Right lobe of liver (tissue), 6 donors: ENCODE measurements around the gene TM9SF2. TPM values are rescaled to one million over a fixed set of nuclear protein-coding genes. Genes with fewer than 3 reads are reported as not detected.
A peak's percentile ranks its signal among the peaks of the same experiment; 100 is the strongest.

Experiments
- ATAC-seq, 4 donors: fragments of 200-7000 bp; cut with Tn5 transposase; one replicate each; pipeline ENCODE4 v1.9.1; 2020; ENCODE audit warnings: mild to moderate bottlenecking in 4 of 4, moderate library complexity in 4 of 4
- DNase-seq, 3 donors: peaks; one replicate each; pipeline ENCODE4 v3.0.0-alpha.2; 2020
- H3K27ac ChIP-seq, 3 donors: fragments of 200-600 bp; one replicate each; pipeline ENCODE4 v1.8.0; 2022
- H3K27me3 ChIP-seq, 2 donors: fragments of 200-600 bp; one replicate each; pipeline ENCODE4 v1.8.0; 2022
- H3K36me3 ChIP-seq, 4 donors: fragments of 200-600 bp; sonication (generic) in 1 of 4; one replicate each; pipeline versions ENCODE4 v1.5.1 to v1.8.0; 2017 to 2022; ENCODE audit warnings: control low read depth in 1 of 4
- H3K4me1 ChIP-seq, 4 donors: fragments of 200-600 bp; sonication (generic) in 1 of 4; one replicate each; pipeline versions ENCODE4 v1.5.1 to v1.8.0; 2017 to 2022; ENCODE audit warnings: control low read depth in 1 of 4
- H3K4me3 ChIP-seq, 3 donors: fragments of 200-600 bp; one replicate each; pipeline ENCODE4 v1.8.0; 2022
- H3K9me3 ChIP-seq, 4 donors: fragments of 200-600 bp; sonication (generic) in 1 of 4; one replicate each; pipeline versions ENCODE4 v1.5.1 to v1.8.0; 2017 to 2022; ENCODE audit warnings: control low read depth in 1 of 4
- POLR2A ChIP-seq: fragments of 450-650 bp; IDR thresholded peaks from one replicate; pipeline ENCODE4 v1.6.1; 2017; ENCODE audit warnings: antibody characterized with exemption, mild to moderate bottlenecking
- WGBS: methylation state at CpG from one replicate; pipeline ENCODE4 v1.1.6; 2018; ENCODE audit warnings: low coverage, low lambda C conversion rate; ENCODE audit not compliant: insufficient coverage; ENCODE audit errors: missing lambda C conversion rate; 5-methylcytosine and 5-hydroxymethylcytosine counted together
- intact Hi-C, 2 donors: fragments of 100-400 bp; cut with DNase I; formaldehyde crosslinking; loops; one replicate each; pipeline versions ENCODE4 v1.11.2 to v1.14.1; 2022
- total RNA-seq, 6 experiments: library from RNA; depleted of rRNA in 2 of 6; stranded (reverse); fragments of >200 nt in 2 of 6; fragmentation: NEBNext Ultra II Directional in 3 of 6; extraction: Animal tissue kit (Norgen Biotek cat#: 25700) in 3 of 6; gene quantifications; one replicate each; pipeline versions ENCODE4 v1.1.0 to v1.2.4, GENCODE V29; 2016 to 2023
- TF ChIP-seq, protein P1 (sequence below), 4 donors: fragments of 200-600 bp in 3 of 4; fragments of 450-650 bp in 1 of 4; IDR thresholded peaks; one replicate each; pipeline versions ENCODE4 v1.5.1 to v1.8.0; 2016 to 2022; ENCODE audit warnings: antibody characterized with exemption in 4 of 4, mild to moderate bottlenecking in 2 of 4
- donor health status: DM: no; HTN: yes; CAD: no.
- donor health status: DM: no; HTN: no; CAD: no.
- donor health status: DM: no; HTN: no; CAD: no.
- donor health status: DM: no; HTN: yes; CAD: no.
- donor health status: DM: no; HTN: yes; CAD: no.

Gene TM9SF2
- total RNA-seq, 6 experiments from 2014 or later, result 83.6 to 102 (median 92.2) TPM

DNA sequence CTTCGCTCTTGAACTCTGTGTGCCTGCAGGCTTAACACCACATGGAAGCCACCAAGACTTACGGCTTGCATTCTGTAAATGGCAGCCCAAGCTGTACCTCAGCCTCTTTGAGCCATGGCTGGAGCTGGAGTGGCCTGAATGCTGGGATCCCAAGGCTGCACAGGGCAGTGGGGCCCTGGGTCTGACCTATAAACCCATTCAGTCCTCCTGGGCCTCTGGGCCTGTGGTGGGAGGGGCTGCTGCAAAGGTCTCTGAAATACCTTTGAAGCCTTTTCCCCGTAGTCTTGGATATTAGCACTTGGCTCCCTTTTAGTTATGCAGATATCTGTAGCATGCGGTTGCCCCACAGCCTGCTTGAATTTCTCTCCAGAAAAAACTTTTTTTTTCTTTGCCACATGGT is 8.2 kb downstream of the TM9SF2 start:
- no peak for TF ChIP-seq POLR2A
- TF ChIP-seq, protein P1, sequence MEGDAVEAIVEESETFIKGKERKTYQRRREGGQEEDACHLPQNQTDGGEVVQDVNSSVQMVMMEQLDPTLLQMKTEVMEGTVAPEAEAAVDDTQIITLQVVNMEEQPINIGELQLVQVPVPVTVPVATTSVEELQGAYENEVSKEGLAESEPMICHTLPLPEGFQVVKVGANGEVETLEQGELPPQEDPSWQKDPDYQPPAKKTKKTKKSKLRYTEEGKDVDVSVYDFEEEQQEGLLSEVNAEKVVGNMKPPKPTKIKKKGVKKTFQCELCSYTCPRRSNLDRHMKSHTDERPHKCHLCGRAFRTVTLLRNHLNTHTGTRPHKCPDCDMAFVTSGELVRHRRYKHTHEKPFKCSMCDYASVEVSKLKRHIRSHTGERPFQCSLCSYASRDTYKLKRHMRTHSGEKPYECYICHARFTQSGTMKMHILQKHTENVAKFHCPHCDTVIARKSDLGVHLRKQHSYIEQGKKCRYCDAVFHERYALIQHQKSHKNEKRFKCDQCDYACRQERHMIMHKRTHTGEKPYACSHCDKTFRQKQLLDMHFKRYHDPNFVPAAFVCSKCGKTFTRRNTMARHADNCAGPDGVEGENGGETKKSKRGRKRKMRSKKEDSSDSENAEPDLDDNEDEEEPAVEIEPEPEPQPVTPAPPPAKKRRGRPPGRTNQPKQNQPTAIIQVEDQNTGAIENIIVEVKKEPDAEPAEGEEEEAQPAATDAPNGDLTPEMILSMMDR (IDR thresholded peaks at IDR 0.05), result no peak
- 88% methylated on average over 3 of the region's 4 CpGs for WGBS
- H3K27me3 ChIP-seq, result no peaks in the 10 kb centered on the region
- DNase-seq (no peak), ATAC-seq (no peak)
- H3K4me3 ChIP-seq, result no peak overlapping the region
- intact Hi-C loops, result no loop called here
- H3K9me3 ChIP-seq, result no peaks in the 10 kb centered on the region
- H3K27ac ChIP-seq, result no peak overlapping the region
- H3K4me1 ChIP-seq, result peaks cover 0 to 29% (median 12%) of the 10 kb centered on the region in 4 donors
- H3K36me3 ChIP-seq, result no peaks in the 10 kb centered on the region

- TF ChIP-seq, protein P1 (IDR thresholded peaks at IDR 0.05), result no peak
- no peak for TF ChIP-seq POLR2A
- intact Hi-C loops, result no loop called here
- Histone ChIP-seq H3K27me3 (no peaks in the 10 kb centered on the region), H3K36me3 (peaks cover 0 to 3% (median 1%) of the 10 kb centered on the region in 4 donors), H3K4me3 (no peak overlapping the region), H3K27ac (no peak overlapping the region), H3K9me3 (no peaks in the 10 kb centered on the region), H3K4me1 (peaks cover 0 to 12% (median 0%) of the 10 kb centered on the region in 4 donors)
- DNase-seq, result no peak
- 82% methylated on average over 4 of the region's 4 CpGs for WGBS
- no peak for ATAC-seq
Observed at GRCh38 chr13:99514801-99515200, 13.5 kb downstream of the TM9SF2 start.

- DNase-seq (no peak), ATAC-seq (peak; percentile 31 to 53 (median 46))
- H3K27ac ChIP-seq, result no peak overlapping the region
- H3K9me3 ChIP-seq, result no peaks in the 10 kb centered on the region
- H3K4me1 ChIP-seq, result peaks cover 0 to 12% (median 0%) of the 10 kb centered on the region in 4 donors
- peaks cover under 1 to 17% (median 3%) of the 10 kb centered on the region in 4 donors for H3K36me3 ChIP-seq
- 42% methylated on average over 5 of the region's 5 CpGs for WGBS
- no peak overlapping the region for H3K4me3 ChIP-seq
- TF ChIP-seq, protein P1 (IDR thresholded peaks at IDR 0.05), result no peak
- TF ChIP-seq POLR2A, result no peak
- H3K27me3 ChIP-seq, result no peaks in the 10 kb centered on the region
- intact Hi-C loops, result no loop called here
Observed at GRCh38 chr13:99516153-99516929, 15.1 kb downstream of the TM9SF2 start.

- H3K9me3 ChIP-seq, result no peaks in the 10 kb centered on the region
- intact Hi-C loops, result no loop called here
- 87% methylated on average over 2 of the region's 2 CpGs for WGBS
- H3K4me1 ChIP-seq, result peaks cover 0 to 12% (median 0%) of the 10 kb centered on the region in 4 donors
- no peaks in the 10 kb centered on the region for H3K27me3 ChIP-seq
- H3K36me3 ChIP-seq, result peaks cover 3 to 24% (median 6%) of the 10 kb centered on the region in 4 donors
- H3K4me3 ChIP-seq, result no peak overlapping the region
- DNase-seq, result no peak
- no peak for TF ChIP-seq POLR2A
- TF ChIP-seq, protein P1 (IDR thresholded peaks at IDR 0.05), result no peak
- no peak overlapping the region for H3K27ac ChIP-seq
- no peak for ATAC-seq
Observed at GRCh38 chr13:99517577-99517976, 16.3 kb downstream of the TM9SF2 start.
